Pericardium fibroblast (primary cell): ENCODE measurements around the gene RHBDD1. TPM values are rescaled to one million over a fixed set of nuclear protein-coding genes. Genes with fewer than 3 reads are reported as not detected.

Experiments used
- total RNA-seq: library from RNA; depleted of rRNA; stranded (reverse); fragments of >200 nt; gene quantifications from 2 replicates; pipeline ENCODE4 v1.2.3, GENCODE V29; 2015

RHBDD1 gene, protein sequence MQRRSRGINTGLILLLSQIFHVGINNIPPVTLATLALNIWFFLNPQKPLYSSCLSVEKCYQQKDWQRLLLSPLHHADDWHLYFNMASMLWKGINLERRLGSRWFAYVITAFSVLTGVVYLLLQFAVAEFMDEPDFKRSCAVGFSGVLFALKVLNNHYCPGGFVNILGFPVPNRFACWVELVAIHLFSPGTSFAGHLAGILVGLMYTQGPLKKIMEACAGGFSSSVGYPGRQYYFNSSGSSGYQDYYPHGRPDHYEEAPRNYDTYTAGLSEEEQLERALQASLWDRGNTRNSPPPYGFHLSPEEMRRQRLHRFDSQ
- total RNA-seq = 5.3 and 12.4 TPM in 2 replicates

GRCh38 chr2:226835796-226836547 is at the start of gene RHBDD1:
Gene RHBDD1 (plus strand): TSS chr2:226836054. CDS start chr2:226864694, 28,640 bp downstream.

DNA sequence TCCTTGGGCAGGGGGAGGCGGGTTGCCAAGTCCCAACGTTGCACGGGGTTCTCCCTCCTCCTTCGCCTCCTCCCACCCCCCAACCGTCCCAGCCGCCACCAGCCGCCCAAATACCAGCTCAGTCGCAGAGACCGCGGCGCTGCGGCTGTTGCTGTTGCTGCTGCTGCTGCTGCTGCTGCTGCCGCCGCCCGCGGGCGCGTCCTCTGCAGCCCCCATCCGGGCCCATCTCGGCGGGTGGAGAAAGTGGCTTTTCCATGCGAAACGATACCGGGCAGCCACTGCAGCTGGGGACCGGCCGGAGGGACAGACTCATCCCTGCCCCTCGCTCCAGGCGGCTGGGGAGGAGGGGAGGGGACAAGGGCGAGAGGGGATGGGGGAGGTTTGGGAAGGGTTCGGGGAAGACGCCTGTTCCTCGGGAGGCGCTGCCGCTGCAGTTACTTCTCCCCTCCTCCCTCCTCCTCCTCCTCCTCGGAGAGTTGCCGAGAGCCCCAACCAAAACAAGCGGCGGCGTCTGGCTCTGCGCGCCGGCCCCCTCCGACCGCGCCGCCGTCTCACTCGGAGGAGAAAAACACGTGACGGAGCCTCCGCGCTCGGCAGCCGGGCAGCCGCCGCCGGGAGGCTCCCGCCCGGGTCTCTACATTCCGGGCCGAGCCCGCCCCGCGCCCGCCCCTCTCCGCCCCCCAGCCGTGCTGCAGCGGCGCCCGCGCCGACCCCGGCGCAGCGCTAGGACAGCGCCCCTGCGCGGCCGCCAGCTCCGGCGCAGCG is 36.5 kb upstream of the RHBDD1 start, which contains the start of gene IRS1:
Gene IRS1, minus strand, starts transcription at position 610 of the 765 bp plus-strand sequence. CDS start 1,082 bp downstream, outside the sequence.

Other genes with a start within 250 kb of the RHBDD1 start
- gene IRS1, start 36.2 kb upstream of the RHBDD1 start, total RNA-seq = 18.5 and 22.9 TPM in 2 replicates